ENCODE results near the gene ACYP1.

ACYP1 gene

GRCh38 chr14:75054421-75054820 is 9.4 kb downstream of the ACYP1 start:
- no peak for DNase-seq

GRCh38 chr14:75053396-75054291 is 10.2 kb downstream of the ACYP1 start:
- TF ChIP-seq POLR2A (IDR thresholded peaks at IDR 0.05; ENCODE audit: low read length) (no peak), GATA1 (IDR thresholded peaks at IDR 0.05; ENCODE audit: low read depth, low read length) (no peak)

More at GRCh38 chr14:75054421-75054820, 9.4 kb downstream of the ACYP1 start:
- TF ChIP-seq POLR2A (IDR thresholded peaks at IDR 0.05; ENCODE audit: low read length) (no peak), GATA1 (IDR thresholded peaks at IDR 0.05; ENCODE audit: low read depth, low read length) (no peak)

GRCh38 chr14:75051556-75051899 is 12.3 kb downstream of the ACYP1 start:
- TF ChIP-seq POLR2A (IDR thresholded peaks at IDR 0.05; ENCODE audit: low read length), result peak; percentile 30
- no peak for TF ChIP-seq GATA1 (IDR thresholded peaks at IDR 0.05; ENCODE audit: low read depth, low read length)
- no peak for DNase-seq

More at GRCh38 chr14:75053396-75054291, 10.2 kb downstream of the ACYP1 start:
- DNase-seq, result peak in 1 of 2 experiments; percentile 30

GRCh38 chr14:75050852-75051555 is 12.8 kb downstream of the ACYP1 start, which contains the start of gene MLH3:
Gene MLH3 (minus strand): TSS chr14:75051467. CDS start chr14:75049655, 1,812 bp downstream.
- no peak for TF ChIP-seq GATA1 (IDR thresholded peaks at IDR 0.05; ENCODE audit: low read depth, low read length)
- TF ChIP-seq POLR2A (IDR thresholded peaks at IDR 0.05; ENCODE audit: low read length), result peak; percentile 67

GRCh38 chr14:75049731-75050201 is 14.1 kb downstream of the ACYP1 start:
- no peak for TF ChIP-seq GATA1 (IDR thresholded peaks at IDR 0.05; ENCODE audit: low read depth, low read length)
- no peak for TF ChIP-seq POLR2A (IDR thresholded peaks at IDR 0.05; ENCODE audit: low read length)
- no peak for DNase-seq

More at GRCh38 chr14:75050852-75051555, 12.8 kb downstream of the ACYP1 start, which contains the start of gene MLH3:
- DNase-seq, result peak; percentile 86 to 91

- no peak for TF ChIP-seq GATA1 (IDR thresholded peaks at IDR 0.05; ENCODE audit: low read depth, low read length)
- TF ChIP-seq POLR2A (IDR thresholded peaks at IDR 0.05; ENCODE audit: low read length), result no peak
- DNase-seq, result no peak
These were observed 14.7 kb downstream of the ACYP1 start for GRCh38 chr14:75049136-75049535.

GRCh38 chr14:75048101-75048500 is 15.7 kb downstream of the ACYP1 start:
- TF ChIP-seq POLR2A (IDR thresholded peaks at IDR 0.05; ENCODE audit: low read length) (no peak), GATA1 (IDR thresholded peaks at IDR 0.05; ENCODE audit: low read depth, low read length) (no peak)
- no peak for DNase-seq

- TF ChIP-seq POLR2A (IDR thresholded peaks at IDR 0.05; ENCODE audit: low read length) (no peak), GATA1 (IDR thresholded peaks at IDR 0.05; ENCODE audit: low read depth, low read length) (no peak)
- DNase-seq, result no peak
These were observed 16.3 kb downstream of the ACYP1 start for GRCh38 chr14:75047506-75047905.

- TF ChIP-seq POLR2A (IDR thresholded peaks at IDR 0.05; ENCODE audit: low read length), result no peak
- TF ChIP-seq GATA1 (IDR thresholded peaks at IDR 0.05; ENCODE audit: low read depth, low read length), result no peak
- DNase-seq, result no peak
These were observed 16.9 kb downstream of the ACYP1 start for GRCh38 chr14:75046899-75047298.

GRCh38 chr14:75046275-75046674 is 17.5 kb downstream of the ACYP1 start:
- no peak for TF ChIP-seq POLR2A (IDR thresholded peaks at IDR 0.05; ENCODE audit: low read length)
- TF ChIP-seq GATA1 (IDR thresholded peaks at IDR 0.05; ENCODE audit: low read depth, low read length), result no peak
- no peak for DNase-seq

GRCh38 chr14:75044752-75045151 is 19.1 kb downstream of the ACYP1 start:
- TF ChIP-seq POLR2A (IDR thresholded peaks at IDR 0.05; ENCODE audit: low read length) (no peak), GATA1 (IDR thresholded peaks at IDR 0.05; ENCODE audit: low read depth, low read length) (no peak)
- peak in 1 of 2 experiments; percentile 66 for DNase-seq

GRCh38 chr14:75044322-75044721 is 19.5 kb downstream of the ACYP1 start:
- TF ChIP-seq GATA1 (IDR thresholded peaks at IDR 0.05; ENCODE audit: low read depth, low read length) (no peak), POLR2A (IDR thresholded peaks at IDR 0.05; ENCODE audit: low read length) (no peak)
- no peak for DNase-seq

GRCh38 chr14:75042035-75042434 is 21.8 kb downstream of the ACYP1 start:
- no peak for DNase-seq
- TF ChIP-seq POLR2A (IDR thresholded peaks at IDR 0.05; ENCODE audit: low read length), result no peak
- TF ChIP-seq GATA1 (IDR thresholded peaks at IDR 0.05; ENCODE audit: low read depth, low read length), result no peak

- DNase-seq, result no peak
- no peak for TF ChIP-seq POLR2A (IDR thresholded peaks at IDR 0.05; ENCODE audit: low read length)
These were observed 22.2 kb downstream of the ACYP1 start for GRCh38 chr14:75041613-75042012.
